Lower leg skin (tissue), 3 donors: ENCODE measurements around the gene DRG2.

Experiments used
- CTCF ChIP-seq, 3 donors: fragments of 450-650 bp; IDR thresholded peaks; one replicate each; pipeline ENCODE4 v1.5.1; 2016; ENCODE audit warnings: antibody characterized with exemption in 3 of 3, mild to moderate bottlenecking in 3 of 3, moderate library complexity in 2 of 3
- POLR2A ChIP-seq, 2 donors: fragments of 450-650 bp; IDR thresholded peaks; one replicate each; pipeline ENCODE4 v1.6.1; 2016 to 2017; ENCODE audit warnings: antibody characterized with exemption in 2 of 2, mild to moderate bottlenecking in 1 of 2, moderate library complexity in 1 of 2

GRCh38 chr17:18122990-18123753 lies 35.4 kb downstream of the DRG2 start:
- TF ChIP-seq CTCF (IDR thresholded peaks at IDR 0.05) (no peak), POLR2A (IDR thresholded peaks at IDR 0.05) (no peak)
